SK-N-SH (cell line): ENCODE measurements around the gene CFAP299. TPM values are rescaled to one million over a fixed set of nuclear protein-coding genes. Genes with fewer than 3 reads are reported as not detected.

Experiments
- CTCF ChIA-PET: fragments of 300-600, 350-600 bp; formaldehyde crosslinking; extraction: SDS; loops from one replicate; lab custom pipeline; 2021; lab: Yijun Ruan, JAX
- POLR2A ChIA-PET: fragments of 350-600 bp; sonication (Branson Sonifier 250); formaldehyde crosslinking; extraction: SDS; loops from one replicate; lab custom pipeline; 2020; ENCODE audit warnings: antibody characterized with exemption, inconsistent platforms; lab: Yijun Ruan, JAX
- DNase-seq: peaks from one replicate; pipeline ENCODE4 v3.0.0; 2012
- H2AFZ ChIP-seq: fragments of 200-600 bp; sonication (generic); 2 replicates; pipeline ENCODE4 v1.8.1; 2016; ENCODE audit warnings: antibody characterized with exemption, mild to moderate bottlenecking, low read depth
- H3F3A ChIP-seq: fragments of 200-600 bp; sonication (generic); replicated peaks from 2 replicates; pipeline ENCODE3; 2016; ENCODE audit warnings: antibody characterized with exemption, mild to moderate bottlenecking; ENCODE audit not compliant: insufficient read depth
- H3K27ac ChIP-seq, 2 experiments: fragments of 200-500 bp in 1 of 2; fragments of 200-600 bp in 1 of 2; sonication (Bioruptor generic) in 1 of 2; sonication (generic), shearing (Covaris generic) in 1 of 2; 2 replicates each; pipeline versions ENCODE4 v1.5.1 to v1.6.1; 2014 to 2016; ENCODE audit warnings: low read depth in 2 of 2, inconsistent platforms in 1 of 2, low read length in 1 of 2, mild to moderate bottlenecking in 1 of 2, mixed read lengths in 1 of 2
- H3K27me3 ChIP-seq: fragments of 200-600 bp; sonication (generic), shearing (Covaris generic); 2 replicates; pipeline ENCODE4 v1.6.1; 2016; ENCODE audit warnings: mixed run types; ENCODE audit not compliant: insufficient read depth
- H3K36me3 ChIP-seq, 2 experiments: fragments of 200-500 bp in 1 of 2; fragments of 200-600 bp in 1 of 2; sonication (Bioruptor generic) in 1 of 2; sonication (generic) in 1 of 2; replicated peaks in 1 of 2; 2 replicates each; pipeline versions ENCODE3 to v1.5.1; 2014 to 2016; ENCODE audit warnings: low read length in 1 of 2, mild to moderate bottlenecking in 1 of 2; ENCODE audit not compliant: insufficient read depth in 2 of 2, control insufficient read depth in 1 of 2
- H3K4me1 ChIP-seq, 2 experiments: fragments of 200-500 bp in 1 of 2; fragments of 200-600 bp in 1 of 2; sonication (Bioruptor generic) in 1 of 2; sonication (generic), shearing (Covaris generic) in 1 of 2; 2 replicates each; pipeline versions ENCODE4 v1.5.1 to v1.6.1; 2014 to 2016; ENCODE audit warnings: low read depth in 1 of 2, low read length in 1 of 2, mixed run types in 1 of 2; ENCODE audit not compliant: insufficient read depth in 2 of 2, control insufficient read depth in 1 of 2
- H3K4me2 ChIP-seq: fragments of 200-600 bp; sonication (generic), shearing (Covaris generic); 2 replicates; pipeline ENCODE4 v1.6.1; 2017; ENCODE audit warnings: mixed run types
- H3K4me3 ChIP-seq, 2 experiments: fragments of 200-500 bp in 1 of 2; fragments of 200-600 bp in 1 of 2; sonication (Bioruptor generic) in 1 of 2; sonication (generic), shearing (Covaris generic) in 1 of 2; 2 replicates each; pipeline versions ENCODE4 v1.5.1 to v1.8.1; 2014 to 2016; ENCODE audit warnings: low read depth in 2 of 2, inconsistent platforms in 1 of 2, low read length in 1 of 2, mild to moderate bottlenecking in 1 of 2, mixed read lengths in 1 of 2, moderate library complexity in 1 of 2
- H3K79me2 ChIP-seq: fragments of 200-600 bp; sonication (generic); 2 replicates; pipeline ENCODE4 v1.8.1; 2017; ENCODE audit warnings: mild to moderate bottlenecking; ENCODE audit not compliant: insufficient read depth
- H3K9ac ChIP-seq: fragments of 200-600 bp; sonication (generic); 2 replicates; pipeline ENCODE4 v1.6.1; 2017; ENCODE audit warnings: mixed run types
- H3K9me2 ChIP-seq: fragments of 200-600 bp; sonication (generic); 2 replicates; pipeline ENCODE4 v1.6.1; 2017; ENCODE audit warnings: mixed run types
- H3K9me3 ChIP-seq: fragments of 200-600 bp; sonication (generic); 2 replicates; pipeline ENCODE4 v1.6.1; 2017; ENCODE audit warnings: mixed run types, mild to moderate bottlenecking, moderate library complexity
- H4K20me1 ChIP-seq: fragments of 200-600 bp; sonication (generic); 2 replicates; pipeline ENCODE4 v1.6.1; 2017; ENCODE audit warnings: mild to moderate bottlenecking, mixed run types; ENCODE audit not compliant: insufficient read depth
- FOXJ3 ChIP-seq: sonication (generic); formaldehyde crosslinking; IDR thresholded peaks from 2 replicates; pipeline ENCODE4 v1.5.1; 2020; ENCODE audit warnings: mild to moderate bottlenecking, missing genetic modification reagents
- FOXM1 ChIP-seq: IDR thresholded peaks from 2 replicates; pipeline ENCODE4 v1.4.0; 2012; ENCODE audit warnings: low read depth, mild to moderate bottlenecking
- JUND ChIP-seq: IDR thresholded peaks from 2 replicates; pipeline ENCODE4 v1.4.0; 2012
- REST ChIP-seq: IDR thresholded peaks from 2 replicates; pipeline ENCODE4 v1.6.1; 2012; ENCODE audit warnings: mild to moderate bottlenecking, low read depth, low read length, moderate library complexity
- RXRA ChIP-seq: IDR thresholded peaks from 2 replicates; pipeline ENCODE4 v1.4.0; 2012; ENCODE audit warnings: low read depth, mild to moderate bottlenecking, borderline replicate concordance
- SMC3 ChIP-seq: IDR thresholded peaks from 2 replicates; pipeline ENCODE4 v1.6.1; 2012; ENCODE audit warnings: low read depth, low read length, improper control_type of control experiment
- TAF1 ChIP-seq: IDR thresholded peaks from 2 replicates; pipeline ENCODE4 v1.6.1; 2012; ENCODE audit warnings: low read depth, mild to moderate bottlenecking, low read length, moderate library complexity, borderline replicate concordance
- TCF12 ChIP-seq: IDR thresholded peaks from 2 replicates; pipeline ENCODE4 v1.4.0; 2012
- TEAD4 ChIP-seq: IDR thresholded peaks from 2 replicates; pipeline ENCODE4 v1.4.0; 2012; ENCODE audit warnings: mild to moderate bottlenecking, borderline replicate concordance; ENCODE audit not compliant: insufficient read depth
- WGBS: methylation state at CpG from one replicate; pipeline ENCODE4 v1.1.6; 2017; ENCODE audit warnings: low lambda C conversion rate; 5-methylcytosine and 5-hydroxymethylcytosine counted together
- polyA plus RNA-seq, 3 experiments: library from polyadenylated mRNA; depleted of rRNA; stranded (reverse); fragments of >200 nt; gene quantifications; 2 replicates each; pipeline ENCODE4 v1.2.3, GENCODE V29; 2012
- TF ChIP-seq, protein P1 (sequence below): IDR thresholded peaks from 2 replicates; pipeline ENCODE4 v1.4.0; 2012; ENCODE audit warnings: low read depth, borderline replicate concordance
- TF ChIP-seq, protein P2 (sequence below): IDR thresholded peaks from 2 replicates; pipeline ENCODE4; 2012

Gene CFAP299
- polyA plus RNA-seq, 1 of the 3 experiments (the other 2 are of a cell fraction): 1.2 TPM

DNA sequence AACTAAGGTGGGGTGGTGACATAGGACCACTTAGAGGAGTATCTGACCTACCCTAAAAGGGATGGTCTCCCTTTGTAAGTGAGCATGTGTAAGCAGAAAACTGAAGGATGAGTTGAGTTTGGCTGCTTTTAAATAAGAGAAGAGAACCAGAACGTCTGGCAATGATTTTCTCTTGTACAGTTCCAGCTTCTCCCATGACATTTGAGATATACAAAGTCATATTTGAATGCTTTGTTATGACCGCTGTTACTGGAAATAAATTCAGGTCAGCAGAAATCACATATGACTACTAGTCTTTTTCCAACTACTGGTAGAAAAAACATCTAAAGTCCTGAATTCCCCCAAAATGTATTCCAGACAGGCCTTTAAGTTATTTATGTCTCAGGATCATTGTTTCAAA is 381.7 kb downstream of the CFAP299 start:
- Histone ChIP-seq H2AFZ (no peak overlapping the region), H3K4me3 (no peak overlapping the region), H3K36me3 (peaks cover 0 to 8% of the 10 kb centered on the region in 2 experiments), H3F3A (peaks cover 4% of the 10 kb centered on the region), H3K27ac (no peak overlapping the region), H4K20me1 (no peaks in the 10 kb centered on the region), H3K4me1 (no peaks in the 10 kb centered on the region), H3K9me2 (0 out of 2 replicates have a peak, but pooled peaks cover 6% of the 10 kb centered on the region), H3K4me2 (no peak overlapping the region), H3K9ac (no peak overlapping the region), H3K27me3 (no peaks in the 10 kb centered on the region), H3K9me3 (peaks cover 13% of the 10 kb centered on the region; the same call in 1 of the 2 replicates), H3K79me2 (no peaks in the 10 kb centered on the region; the same call in 1 of the 2 replicates)
- 21% methylated on average over 2 of the region's 2 CpGs for WGBS
- DNase-seq: no peak
- ChIA-PET CTCF (no interaction called here), POLR2A (no interaction called here)
- TF ChIP-seq FOXM1 (no peak), TAF1 (no peak), RXRA (no peak), REST (no peak), FOXJ3 (CRISPR knock-in tag) (no peak), TCF12 (no peak), SMC3 (no peak), JUND (no peak), TEAD4 (no peak)
- TF ChIP-seq, protein P1, sequence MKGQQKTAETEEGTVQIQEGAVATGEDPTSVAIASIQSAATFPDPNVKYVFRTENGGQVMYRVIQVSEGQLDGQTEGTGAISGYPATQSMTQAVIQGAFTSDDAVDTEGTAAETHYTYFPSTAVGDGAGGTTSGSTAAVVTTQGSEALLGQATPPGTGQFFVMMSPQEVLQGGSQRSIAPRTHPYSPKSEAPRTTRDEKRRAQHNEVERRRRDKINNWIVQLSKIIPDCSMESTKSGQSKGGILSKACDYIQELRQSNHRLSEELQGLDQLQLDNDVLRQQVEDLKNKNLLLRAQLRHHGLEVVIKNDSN: no peak

GRCh38 chr4:80726471-80726870 is 390.9 kb downstream of the CFAP299 start:
- Histone ChIP-seq H3F3A (no peaks in the 10 kb centered on the region), H3K4me1 (no peaks in the 10 kb centered on the region), H3K27me3 (no peaks in the 10 kb centered on the region), H3K9ac (no peak overlapping the region), H4K20me1 (no peaks in the 10 kb centered on the region), H3K9me3 (peaks cover 1% of the 10 kb centered on the region; the same call in 1 of the 2 replicates), H3K4me3 (no peak overlapping the region), H3K4me2 (no peak overlapping the region), H3K79me2 (no peaks in the 10 kb centered on the region), H3K9me2 (no peaks in the 10 kb centered on the region), H2AFZ (no peak overlapping the region), H3K27ac (no peak overlapping the region), H3K36me3 (peaks cover 0 to 3% of the 10 kb centered on the region in 2 experiments)
- ChIA-PET POLR2A (no interaction called here), CTCF (no interaction called here)
- TF ChIP-seq, protein P2, sequence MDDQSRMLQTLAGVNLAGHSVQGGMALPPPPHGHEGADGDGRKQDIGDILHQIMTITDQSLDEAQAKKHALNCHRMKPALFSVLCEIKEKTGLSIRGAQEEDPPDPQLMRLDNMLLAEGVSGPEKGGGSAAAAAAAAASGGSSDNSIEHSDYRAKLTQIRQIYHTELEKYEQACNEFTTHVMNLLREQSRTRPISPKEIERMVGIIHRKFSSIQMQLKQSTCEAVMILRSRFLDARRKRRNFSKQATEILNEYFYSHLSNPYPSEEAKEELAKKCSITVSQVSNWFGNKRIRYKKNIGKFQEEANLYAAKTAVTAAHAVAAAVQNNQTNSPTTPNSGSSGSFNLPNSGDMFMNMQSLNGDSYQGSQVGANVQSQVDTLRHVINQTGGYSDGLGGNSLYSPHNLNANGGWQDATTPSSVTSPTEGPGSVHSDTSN: peak; percentile 30
- no peak for TF ChIP-seq JUND
- DNase-seq: no peak
- 19% methylated on average over 1 of the region's 1 CpG for WGBS
